Measurements from ENCODE around the gene DISC1.

DNA sequence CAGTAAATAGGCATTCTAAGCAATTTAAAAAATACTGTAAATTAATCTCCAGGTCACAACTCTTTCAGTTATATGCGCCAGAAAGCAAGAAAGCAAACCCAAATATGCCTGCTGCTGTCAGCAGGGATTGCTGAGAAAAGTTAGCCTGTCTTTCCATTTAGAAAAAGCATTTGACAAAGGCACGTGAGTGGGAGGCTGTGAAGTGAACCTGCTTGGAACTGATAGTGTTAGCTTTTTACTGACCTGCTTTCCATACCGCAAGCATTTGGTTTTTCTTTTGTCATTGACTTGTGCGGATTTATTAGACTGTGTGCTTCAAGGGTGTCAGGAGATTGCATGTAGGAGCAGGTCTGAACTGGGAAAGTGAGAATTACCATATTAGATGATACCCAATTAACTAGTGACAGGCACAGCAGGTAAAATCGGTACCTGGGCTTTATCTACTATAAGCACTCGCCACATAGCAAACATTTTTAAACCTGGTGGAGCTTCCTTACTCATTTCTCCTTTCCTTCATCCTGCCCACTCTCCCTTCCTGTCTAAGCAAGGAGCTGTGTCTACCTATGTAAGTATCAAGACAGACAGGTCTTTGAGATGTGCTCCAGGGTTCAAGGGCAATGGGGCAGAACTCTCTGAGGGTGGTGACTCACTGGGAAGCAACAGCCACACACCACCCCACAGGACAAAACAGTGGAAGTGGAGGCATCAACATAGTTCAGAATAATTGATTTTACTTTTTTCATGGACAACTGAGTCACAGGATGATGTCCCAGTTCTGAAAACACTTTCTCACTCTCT lies 323.9 kb downstream of the DISC1 start:
- TF ChIP-seq GLIS3 (CRISPR knock-in tag; IDR thresholded peaks at IDR 0.05) (no peak), ARNTL (CRISPR knock-in tag; IDR thresholded peaks at IDR 0.05; ENCODE audit: borderline replicate concordance, low read depth) (no peak), PATZ1 (CRISPR knock-in tag; IDR thresholded peaks at IDR 0.05; ENCODE audit: borderline replicate concordance) (no peak), ZFP30 (CRISPR knock-in tag; IDR thresholded peaks at IDR 0.05) (no peak), ZFP3 (CRISPR knock-in tag; IDR thresholded peaks at IDR 0.05) (no peak), SNAI2 (CRISPR knock-in tag; IDR thresholded peaks at IDR 0.05) (no peak), RARB (CRISPR knock-in tag; IDR thresholded peaks at IDR 0.05) (no peak), ZNF8 (CRISPR knock-in tag; IDR thresholded peaks at IDR 0.05) (no peak), ZNF565 (CRISPR knock-in tag; conservative IDR thresholded peaks at IDR 0.05; ENCODE audit: low read depth) (no peak), TOX (CRISPR knock-in tag; IDR thresholded peaks at IDR 0.05; ENCODE audit: borderline replicate concordance) (no peak), ISL1 (CRISPR knock-in tag; IDR thresholded peaks at IDR 0.05) (no peak)
- TF ChIP-seq, protein P1, sequence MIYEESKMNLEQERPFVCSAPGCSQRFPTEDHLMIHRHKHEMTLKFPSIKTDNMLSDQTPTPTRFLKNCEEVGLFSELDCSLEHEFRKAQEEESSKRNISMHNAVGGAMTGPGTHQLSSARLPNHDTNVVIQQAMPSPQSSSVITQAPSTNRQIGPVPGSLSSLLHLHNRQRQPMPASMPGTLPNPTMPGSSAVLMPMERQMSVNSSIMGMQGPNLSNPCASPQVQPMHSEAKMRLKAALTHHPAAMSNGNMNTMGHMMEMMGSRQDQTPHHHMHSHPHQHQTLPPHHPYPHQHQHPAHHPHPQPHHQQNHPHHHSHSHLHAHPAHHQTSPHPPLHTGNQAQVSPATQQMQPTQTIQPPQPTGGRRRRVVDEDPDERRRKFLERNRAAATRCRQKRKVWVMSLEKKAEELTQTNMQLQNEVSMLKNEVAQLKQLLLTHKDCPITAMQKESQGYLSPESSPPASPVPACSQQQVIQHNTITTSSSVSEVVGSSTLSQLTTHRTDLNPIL (CRISPR knock-in tag; IDR thresholded peaks at IDR 0.05; ENCODE audit: low read depth): no peak
- TF ChIP-seq, protein P2, sequence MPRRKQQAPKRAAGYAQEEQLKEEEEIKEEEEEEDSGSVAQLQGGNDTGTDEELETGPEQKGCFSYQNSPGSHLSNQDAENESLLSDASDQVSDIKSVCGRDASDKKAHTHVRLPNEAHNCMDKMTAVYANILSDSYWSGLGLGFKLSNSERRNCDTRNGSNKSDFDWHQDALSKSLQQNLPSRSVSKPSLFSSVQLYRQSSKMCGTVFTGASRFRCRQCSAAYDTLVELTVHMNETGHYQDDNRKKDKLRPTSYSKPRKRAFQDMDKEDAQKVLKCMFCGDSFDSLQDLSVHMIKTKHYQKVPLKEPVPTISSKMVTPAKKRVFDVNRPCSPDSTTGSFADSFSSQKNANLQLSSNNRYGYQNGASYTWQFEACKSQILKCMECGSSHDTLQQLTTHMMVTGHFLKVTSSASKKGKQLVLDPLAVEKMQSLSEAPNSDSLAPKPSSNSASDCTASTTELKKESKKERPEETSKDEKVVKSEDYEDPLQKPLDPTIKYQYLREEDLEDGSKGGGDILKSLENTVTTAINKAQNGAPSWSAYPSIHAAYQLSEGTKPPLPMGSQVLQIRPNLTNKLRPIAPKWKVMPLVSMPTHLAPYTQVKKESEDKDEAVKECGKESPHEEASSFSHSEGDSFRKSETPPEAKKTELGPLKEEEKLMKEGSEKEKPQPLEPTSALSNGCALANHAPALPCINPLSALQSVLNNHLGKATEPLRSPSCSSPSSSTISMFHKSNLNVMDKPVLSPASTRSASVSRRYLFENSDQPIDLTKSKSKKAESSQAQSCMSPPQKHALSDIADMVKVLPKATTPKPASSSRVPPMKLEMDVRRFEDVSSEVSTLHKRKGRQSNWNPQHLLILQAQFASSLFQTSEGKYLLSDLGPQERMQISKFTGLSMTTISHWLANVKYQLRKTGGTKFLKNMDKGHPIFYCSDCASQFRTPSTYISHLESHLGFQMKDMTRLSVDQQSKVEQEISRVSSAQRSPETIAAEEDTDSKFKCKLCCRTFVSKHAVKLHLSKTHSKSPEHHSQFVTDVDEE (CRISPR knock-in tag; IDR thresholded peaks at IDR 0.05): no peak
- TF ChIP-seq, protein P3, sequence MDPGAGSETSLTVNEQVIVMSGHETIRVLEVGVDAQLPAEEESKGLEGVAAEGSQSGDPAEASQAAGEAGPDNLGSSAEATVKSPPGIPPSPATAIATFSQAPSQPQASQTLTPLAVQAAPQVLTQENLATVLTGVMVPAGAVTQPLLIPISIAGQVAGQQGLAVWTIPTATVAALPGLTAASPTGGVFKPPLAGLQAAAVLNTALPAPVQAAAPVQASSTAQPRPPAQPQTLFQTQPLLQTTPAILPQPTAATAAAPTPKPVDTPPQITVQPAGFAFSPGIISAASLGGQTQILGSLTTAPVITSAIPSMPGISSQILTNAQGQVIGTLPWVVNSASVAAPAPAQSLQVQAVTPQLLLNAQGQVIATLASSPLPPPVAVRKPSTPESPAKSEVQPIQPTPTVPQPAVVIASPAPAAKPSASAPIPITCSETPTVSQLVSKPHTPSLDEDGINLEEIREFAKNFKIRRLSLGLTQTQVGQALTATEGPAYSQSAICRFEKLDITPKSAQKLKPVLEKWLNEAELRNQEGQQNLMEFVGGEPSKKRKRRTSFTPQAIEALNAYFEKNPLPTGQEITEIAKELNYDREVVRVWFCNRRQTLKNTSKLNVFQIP (CRISPR knock-in tag; IDR thresholded peaks at IDR 0.05; ENCODE audit: borderline replicate concordance, low read depth): no peak
